CD14-positive monocyte (primary cell): Measurements from ENCODE around the gene LDLRAD2. TPM values are rescaled to one million over a fixed set of nuclear protein-coding genes. Genes with fewer than 3 reads are reported as not detected.
"Not testable (repeated sequence)": the region's sequence is repeated elsewhere in the genome, so short reads cannot be mapped to it uniquely, and the experiment has no call there.

ENCODE experiments used
- DNase-seq, 3 donors: peaks; one replicate each; pipeline ENCODE4 v3.0.0-alpha.2; 2011 to 2022
- H2AFZ ChIP-seq: 2 replicates; pipeline ENCODE4 v1.6.0; 2012; ENCODE audit warnings: mild to moderate bottlenecking, low read depth, low read length, inconsistent platforms; ENCODE audit not compliant: insufficient read depth, poor library complexity, severe bottlenecking
- H3K27ac ChIP-seq, 2 donors: 1 replicate in 1 of 2; 2 replicates in 1 of 2; pipeline ENCODE4 v1.5.1; 2012 to 2013; ENCODE audit warnings: low read length in 2 of 2, control low read depth in 1 of 2, inconsistent platforms in 1 of 2, low read depth in 1 of 2, mild to moderate bottlenecking in 1 of 2
- H3K27me3 ChIP-seq, 2 donors: one replicate each; pipeline versions ENCODE4 v1.6.0 to v1.6.1; 2011 to 2013; ENCODE audit warnings: low read length in 2 of 2; ENCODE audit not compliant: control insufficient read depth in 2 of 2, insufficient read depth in 2 of 2
- H3K36me3 ChIP-seq, 2 donors: replicated peaks in 1 of 2; 1 replicate in 1 of 2; 2 replicates in 1 of 2; pipeline versions ENCODE4 v1.5.1 to v1.6.1; 2012 to 2013; ENCODE audit warnings: low read length in 2 of 2, control low read depth in 1 of 2, inconsistent platforms in 1 of 2, mild to moderate bottlenecking in 1 of 2; ENCODE audit not compliant: insufficient read depth in 2 of 2, control insufficient read depth in 1 of 2
- H3K4me1 ChIP-seq, 2 donors: 1 replicate in 1 of 2; 2 replicates in 1 of 2; pipeline versions ENCODE4 v1.5.1 to v1.6.1; 2012 to 2013; ENCODE audit warnings: low read length in 2 of 2, control low read depth in 1 of 2, inconsistent platforms in 1 of 2, mild to moderate bottlenecking in 1 of 2, moderate library complexity in 1 of 2; ENCODE audit not compliant: insufficient read depth in 2 of 2, control insufficient read depth in 1 of 2
- H3K4me2 ChIP-seq: replicated peaks from 2 replicates; pipeline ENCODE3; 2012; ENCODE audit warnings: low read length, moderate library complexity, mild to moderate bottlenecking; ENCODE audit not compliant: poor library complexity, severe bottlenecking; ENCODE audit errors: extremely low read depth
- H3K4me3 ChIP-seq, 3 experiments: fragments of 200-600 bp in 1 of 3; sonication (generic) in 1 of 3; replicated peaks in 1 of 3; 1 replicate in 2 of 3; 2 replicates in 1 of 3; pipeline ENCODE4 v1.5.1; 2011 to 2013; ENCODE audit warnings: low read length in 3 of 3, mild to moderate bottlenecking in 3 of 3, control low read depth in 2 of 3, low read depth in 2 of 3, inconsistent platforms in 1 of 3, moderate library complexity in 1 of 3
- H3K79me2 ChIP-seq: 2 replicates; pipeline ENCODE4 v1.6.0; 2012; ENCODE audit warnings: mild to moderate bottlenecking, control low read depth, inconsistent platforms, low read length, moderate library complexity; ENCODE audit not compliant: insufficient read depth
- H3K9ac ChIP-seq: 2 replicates; pipeline ENCODE4 v1.6.0; 2017; ENCODE audit warnings: low read length, mild to moderate bottlenecking; ENCODE audit not compliant: insufficient read depth, poor library complexity, severe bottlenecking
- H3K9me3 ChIP-seq, 2 donors: replicated peaks in 1 of 2; 1 replicate in 1 of 2; 2 replicates in 1 of 2; pipeline versions ENCODE4 v1.5.1 to v1.6.1; 2012 to 2013; ENCODE audit warnings: low read length in 2 of 2, control low read depth in 1 of 2; ENCODE audit not compliant: control insufficient read depth in 1 of 2, insufficient read depth in 1 of 2
- H4K20me1 ChIP-seq: 2 replicates; pipeline ENCODE4 v1.6.0; 2012; ENCODE audit warnings: mild to moderate bottlenecking, low read length, control low read depth, moderate library complexity; ENCODE audit not compliant: insufficient read depth
- H3K27ac Mint-ChIP-seq, 7 donors: one replicate each; pipeline ENCODE4 v1.8.0; 2020; ENCODE audit warnings: mild to moderate bottlenecking in 7 of 7, mixed read lengths in 7 of 7, moderate library complexity in 6 of 7, inconsistent platforms in 2 of 7
- H3K27me3 Mint-ChIP-seq, 3 donors: one replicate each; pipeline ENCODE4 v1.8.0; 2021 to 2022; ENCODE audit warnings: low read depth in 3 of 3, mild to moderate bottlenecking in 3 of 3, mixed read lengths in 3 of 3, moderate library complexity in 3 of 3, inconsistent platforms in 1 of 3
- H3K36me3 Mint-ChIP-seq, 2 donors: one replicate each; pipeline ENCODE4 v1.8.0; 2020; ENCODE audit warnings: mixed read lengths in 2 of 2, inconsistent platforms in 1 of 2, mild to moderate bottlenecking in 1 of 2
- H3K4me1 Mint-ChIP-seq: one replicate; pipeline ENCODE4 v1.8.0; 2020; ENCODE audit warnings: mild to moderate bottlenecking, mixed read lengths
- H3K4me3 Mint-ChIP-seq, 2 donors: one replicate each; pipeline ENCODE4 v1.8.0; 2020; ENCODE audit warnings: mild to moderate bottlenecking in 2 of 2, mixed read lengths in 2 of 2, moderate library complexity in 1 of 2
- H3K9me3 Mint-ChIP-seq, 7 donors: one replicate each; pipeline ENCODE4 v1.8.0; 2020 to 2022; ENCODE audit warnings: mixed read lengths in 7 of 7, mild to moderate bottlenecking in 6 of 7, moderate library complexity in 6 of 7, inconsistent platforms in 2 of 7
- whole genome bisulfite sequencing: methylation state at CpG from one replicate; pipeline ENCODE4 v1.1.5; 2013; ENCODE audit warnings: missing lambda C conversion rate; ENCODE audit not compliant: insufficient coverage; 5-methylcytosine and 5-hydroxymethylcytosine counted together
- intact Hi-C, 2 donors: fragments of 100-400 bp; cut with micrococcal nuclease; formaldehyde crosslinking; loops; one replicate each; pipeline versions ENCODE4 v1.15.0 to v1.15.1; 2023
- polyA plus RNA-seq, 3 donors: library from polyadenylated mRNA; depleted of rRNA in 1 of 3; unstranded in 2 of 3; stranded (reverse) in 1 of 3; fragments of 300-500 nt in 2 of 3; fragments of >200 nt in 1 of 3; fragmentation: Illumina TruSeq in 2 of 3; gene quantifications; 1 replicate in 2 of 3; 2 replicates in 1 of 3; pipeline ENCODE4 v1.2.3, GENCODE V29; 2012 to 2021
- TF ChIP-seq, protein P1 (sequence below): fragments of 200-600 bp; IDR thresholded peaks from one replicate; pipeline ENCODE4 v1.8.0; 2022; ENCODE audit warnings: antibody characterized with exemption, mild to moderate bottlenecking

The LDLRAD2 gene
- polyA plus RNA-seq, 3 donors = 0.63 TPM; not detected in 2

DNA sequence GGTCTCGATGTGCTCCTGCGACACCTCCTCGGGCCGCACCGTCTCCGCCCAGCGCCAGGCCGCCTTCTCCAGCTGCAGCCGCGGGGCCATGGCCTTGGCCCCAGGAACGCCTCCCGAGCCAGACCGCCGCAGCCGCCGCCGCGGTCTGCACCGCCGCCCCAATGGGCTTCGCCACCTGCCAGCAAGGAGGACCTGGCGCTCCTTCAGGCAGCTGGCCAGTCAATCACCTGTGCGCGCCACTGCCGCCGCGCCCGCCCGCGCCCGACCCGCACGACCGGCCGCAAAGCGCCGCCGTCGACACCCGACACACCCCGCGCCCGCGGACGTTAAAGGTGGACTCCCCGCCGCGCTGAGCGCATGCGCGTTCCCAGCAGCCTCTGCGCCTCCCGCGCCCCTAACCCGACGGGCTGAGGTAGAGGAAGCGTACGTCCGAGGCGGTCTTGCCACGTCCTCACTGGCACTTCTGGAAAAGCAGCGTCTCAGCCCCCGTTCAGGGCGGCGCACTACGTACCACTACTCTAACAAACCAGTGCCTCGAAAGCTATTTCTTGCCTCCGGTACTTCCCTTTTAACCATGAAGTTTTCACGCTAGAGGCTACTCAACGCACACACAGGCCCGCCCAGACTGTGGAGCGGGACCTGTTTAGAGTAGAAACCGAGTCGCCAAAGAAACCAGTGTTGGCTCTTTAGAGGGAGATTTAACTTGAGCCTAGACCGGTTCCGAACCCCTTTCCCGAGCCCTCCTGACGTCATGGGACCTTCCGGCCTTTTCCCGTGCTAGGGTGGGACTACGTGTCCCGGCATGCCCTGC lies 29.0 kb upstream of the LDLRAD2 start, which contains the start of gene USP48:
Gene USP48, minus strand, starts transcription at position 282 of the 811 bp plus-strand sequence. Its CDS starts 192 bp downstream, at position 90.
- H3K9me3 Mint-ChIP-seq = peaks cover 0 to 2% (median 0%) of the 10 kb centered on the region in 7 donors
- TF ChIP-seq, protein P1, sequence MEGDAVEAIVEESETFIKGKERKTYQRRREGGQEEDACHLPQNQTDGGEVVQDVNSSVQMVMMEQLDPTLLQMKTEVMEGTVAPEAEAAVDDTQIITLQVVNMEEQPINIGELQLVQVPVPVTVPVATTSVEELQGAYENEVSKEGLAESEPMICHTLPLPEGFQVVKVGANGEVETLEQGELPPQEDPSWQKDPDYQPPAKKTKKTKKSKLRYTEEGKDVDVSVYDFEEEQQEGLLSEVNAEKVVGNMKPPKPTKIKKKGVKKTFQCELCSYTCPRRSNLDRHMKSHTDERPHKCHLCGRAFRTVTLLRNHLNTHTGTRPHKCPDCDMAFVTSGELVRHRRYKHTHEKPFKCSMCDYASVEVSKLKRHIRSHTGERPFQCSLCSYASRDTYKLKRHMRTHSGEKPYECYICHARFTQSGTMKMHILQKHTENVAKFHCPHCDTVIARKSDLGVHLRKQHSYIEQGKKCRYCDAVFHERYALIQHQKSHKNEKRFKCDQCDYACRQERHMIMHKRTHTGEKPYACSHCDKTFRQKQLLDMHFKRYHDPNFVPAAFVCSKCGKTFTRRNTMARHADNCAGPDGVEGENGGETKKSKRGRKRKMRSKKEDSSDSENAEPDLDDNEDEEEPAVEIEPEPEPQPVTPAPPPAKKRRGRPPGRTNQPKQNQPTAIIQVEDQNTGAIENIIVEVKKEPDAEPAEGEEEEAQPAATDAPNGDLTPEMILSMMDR = no peak
- H2AFZ ChIP-seq = peak within 1 kb of the TSS; percentile 88
- peaks cover 0 to 4% (median 0%) of the 10 kb centered on the region in 3 donors for H3K27me3 Mint-ChIP-seq
- peak within 1 kb of the TSS; percentile 92 for H3K9ac ChIP-seq
- H3K36me3 ChIP-seq = no peaks in the 10 kb centered on the region
- H3K4me3 Mint-ChIP-seq = peak within 1 kb of the TSS; percentile 95 to 99
- peaks cover 14% of the 10 kb centered on the region for H4K20me1 ChIP-seq
- H3K4me1 ChIP-seq = peaks cover 31 to 32% of the 10 kb centered on the region in 2 donors
- under 1% methylated on average over 79 of the region's 82 CpGs for WGBS
- no peaks in the 10 kb centered on the region for H3K27me3 ChIP-seq
- intact Hi-C loops = loop anchor here (2.0 to 10.0 kb wide), 3 partner anchors 14 to 242 kb away; no protein-coding TSS in a partner anchor
- peak; percentile 94 to 96 (median 95) for DNase-seq
- H3K79me2 ChIP-seq = peaks cover 49% of the 10 kb centered on the region
- peak within 1 kb of the TSS; percentile 83 to 92 (median 84) for H3K4me3 ChIP-seq
- no peaks in the 10 kb centered on the region for H3K9me3 ChIP-seq
- peak within 1 kb of the TSS; percentile 100 for H3K27ac Mint-ChIP-seq
- H3K27ac ChIP-seq = peak within 1 kb of the TSS; percentile 99 to 100
- peak within 1 kb of the TSS; percentile 77 for H3K4me2 ChIP-seq
- peaks cover 0 to 1% of the 10 kb centered on the region in 2 donors for H3K36me3 Mint-ChIP-seq
- peaks cover 35% of the 10 kb centered on the region for H3K4me1 Mint-ChIP-seq

DNA sequence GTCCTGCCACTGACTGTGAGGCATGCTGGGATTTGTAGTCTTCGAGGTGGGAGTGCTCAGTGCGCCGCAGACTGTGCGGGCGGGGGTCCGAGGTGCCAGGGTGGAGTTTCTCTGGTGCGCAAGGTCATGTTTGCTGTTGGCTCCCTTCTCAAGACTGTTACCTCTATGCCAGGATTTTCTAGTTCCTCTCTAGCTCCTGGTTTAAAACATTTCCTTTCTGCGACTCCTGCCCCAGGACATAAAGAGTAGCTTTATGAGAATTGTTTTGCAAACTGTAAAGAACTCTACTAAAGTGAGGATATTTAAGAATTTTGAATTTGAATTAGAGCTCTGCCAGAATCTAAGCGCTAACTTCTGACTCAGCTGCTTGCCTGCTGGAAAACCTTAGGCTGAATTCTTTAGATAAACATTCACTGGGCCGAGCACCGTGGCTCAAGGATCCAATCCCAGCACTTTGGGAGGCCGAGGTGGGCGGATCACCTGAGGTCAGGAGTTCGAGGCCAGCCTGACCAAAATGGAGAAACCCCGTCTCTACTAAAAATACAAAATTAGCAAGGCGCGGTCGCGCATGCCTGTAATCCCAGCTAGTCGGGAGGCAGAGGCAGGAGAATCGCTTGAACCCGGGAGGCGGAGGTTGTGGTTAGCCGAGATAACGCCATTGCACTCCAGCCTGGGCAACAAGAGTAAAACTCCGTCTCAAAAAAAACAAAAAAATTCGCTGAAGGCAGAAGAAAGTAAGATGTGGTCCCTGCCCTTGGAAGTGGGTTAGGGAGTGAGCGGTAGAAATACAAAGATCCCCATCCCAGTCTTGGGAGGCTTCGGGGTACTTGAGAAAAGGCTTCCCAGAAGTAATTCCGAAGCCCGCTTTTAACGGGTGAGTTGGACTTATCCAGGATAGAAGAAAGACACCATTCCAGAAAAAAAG lies 28.1 kb upstream of the LDLRAD2 start:
- Histone ChIP-seq H2AFZ (peak overlapping the region; percentile 88), H3K4me2 (peak overlapping the region; percentile 77), H3K9me3 (no peaks in the 10 kb centered on the region), H4K20me1 (peaks cover 8% of the 10 kb centered on the region), H3K4me1 (peaks cover 33 to 35% of the 10 kb centered on the region in 2 donors), H3K9ac (peak overlapping the region; percentile 92), H3K27me3 (no peaks in the 10 kb centered on the region), H3K27ac (peak overlapping the region; percentile 99 to 100), H3K79me2 (peaks cover 40% of the 10 kb centered on the region), H3K36me3 (no peaks in the 10 kb centered on the region), H3K4me3 (peak overlapping the region; percentile 83 to 92 (median 84))
- peak overlapping the region; percentile 100 for H3K27ac Mint-ChIP-seq
- 84% methylated on average over 20 of the region's 32 CpGs for WGBS
- intact Hi-C loops = loop anchor here (2.0 to 10.0 kb wide), 3 partner anchors 15 to 241 kb away; no protein-coding TSS in a partner anchor
- peaks cover 37% of the 10 kb centered on the region for H3K4me1 Mint-ChIP-seq
- peak overlapping the region; percentile 95 to 99 for H3K4me3 Mint-ChIP-seq
- no peaks in the 10 kb centered on the region for H3K36me3 Mint-ChIP-seq
- TF ChIP-seq, protein P1 = no peak
- H3K9me3 Mint-ChIP-seq = peaks cover 0 to 2% (median 0%) of the 10 kb centered on the region in 7 donors
- no peak for DNase-seq
- H3K27me3 Mint-ChIP-seq = peaks cover 0 to 4% (median 0%) of the 10 kb centered on the region in 3 donors

DNA sequence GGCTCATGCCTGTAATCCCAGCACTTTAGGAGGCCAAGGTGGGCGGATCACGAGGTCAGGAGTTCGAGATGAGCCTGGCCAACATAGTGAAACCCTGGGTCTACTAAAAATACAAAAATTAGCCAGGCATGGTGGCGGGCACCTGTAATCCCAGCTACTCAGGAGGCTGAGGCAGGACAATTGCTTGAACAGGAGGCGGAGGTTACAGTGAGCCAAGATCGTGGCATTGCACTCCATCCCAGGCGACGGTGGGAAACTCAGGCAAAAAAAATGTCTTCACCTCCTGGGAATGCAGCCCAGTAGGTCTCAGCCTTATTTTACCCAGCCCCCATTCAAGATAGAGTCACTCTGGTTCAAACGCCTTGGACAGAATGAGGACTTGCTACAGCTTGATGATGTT lies 26.3 kb upstream of the LDLRAD2 start:
- WGBS = 92% methylated on average over 5 of the region's 9 CpGs
- not testable (repeated sequence) for H3K36me3 ChIP-seq, H3K4me3 ChIP-seq, H3K27me3 ChIP-seq, H3K27ac ChIP-seq, H3K27me3 Mint-ChIP-seq, H2AFZ ChIP-seq, H3K9me3 Mint-ChIP-seq, H3K4me3 Mint-ChIP-seq, H3K27ac Mint-ChIP-seq, H3K9ac ChIP-seq, DNase-seq, H3K4me2 ChIP-seq, H4K20me1 ChIP-seq, H3K9me3 ChIP-seq, H3K36me3 Mint-ChIP-seq
- intact Hi-C loops = loop anchor here in 1 of 2 donors (10.0 kb wide), 1 partner anchor 239 kb away; no protein-coding TSS in a partner anchor
- Histone ChIP-seq H3K4me1 (peaks cover 20 to 22% of the 10 kb centered on the region in 2 donors), H3K79me2 (peaks cover 22% of the 10 kb centered on the region)
- H3K4me1 Mint-ChIP-seq = peaks cover 23% of the 10 kb centered on the region
